A549 (cell line): ENCODE data around the gene MSI2. TPM values are rescaled to one million over a fixed set of nuclear protein-coding genes. Genes with fewer than 3 reads are reported as not detected.

Source experiments
- ATAC-seq, 2 experiments: fragments of 200-7000 bp in 1 of 2; fragments of >200 bp in 1 of 2; cut with Nextera tagmentation in 1 of 2; cut with Tn5 transposase in 1 of 2; 3 replicates each; pipeline versions ENCODE4 v1.8.0 to v1.9.1; 2018 to 2020; ENCODE audit warnings: mild to moderate bottlenecking in 1 of 2, moderate library complexity in 1 of 2
- CTCF ChIA-PET: fragments of 300-600 bp; sonication (Branson Sonifier 250); formaldehyde crosslinking; extraction: SDS; loops from one replicate; lab custom pipeline; 2021; ENCODE audit warnings: antibody characterized with exemption, inconsistent platforms; lab: Yijun Ruan, JAX
- POLR2A ChIA-PET: fragments of 350-600 bp; formaldehyde crosslinking; extraction: SDS; loops from one replicate; lab custom pipeline; 2021; ENCODE audit warnings: antibody characterized with exemption, inconsistent platforms; lab: Yijun Ruan, JAX
- DNase-seq, 2 experiments: peaks; one replicate each; pipeline versions ENCODE4 v3.0.0 to v3.0.0-alpha.2; 2011 to 2016; ENCODE audit warnings: low read depth in 1 of 2, low spot score in 1 of 2
- FAIRE-seq: peaks from 2 replicates; lab custom pipeline; 2011; peaks lifted over from hg19 to GRCh38; lab: Jason Lieb, UNC
- H3K27ac ChIP-seq, 2 experiments: fragments of >200 bp; sonication (Bioruptor Twin); formaldehyde crosslinking; 3 replicates each; pipeline ENCODE4 v1.5.1; 2016 to 2017
- H3K4me1 ChIP-seq: fragments of >200 bp; sonication (Bioruptor Twin); formaldehyde crosslinking; 3 replicates; pipeline ENCODE4 v1.6.1; 2016
- H3K4me2 ChIP-seq: fragments of >200 bp; sonication (Bioruptor Twin); formaldehyde crosslinking; 3 replicates; pipeline ENCODE4 v1.6.1; 2016
- H3K4me3 ChIP-seq: fragments of >200 bp; sonication (Bioruptor Twin); formaldehyde crosslinking; 3 replicates; pipeline ENCODE4 v1.5.1; 2016
- H3K9me3 ChIP-seq: fragments of >200 bp; sonication (Bioruptor Twin); formaldehyde crosslinking; 3 replicates; pipeline ENCODE4 v1.6.1; 2016
- BHLHE40 ChIP-seq: IDR thresholded peaks from 2 replicates; pipeline ENCODE4 v1.6.1; 2012; ENCODE audit warnings: low read depth, low read length, inconsistent platforms
- FOSB ChIP-seq: fragments of 250-450 bp; sonication (Bioruptor Pico); IDR thresholded peaks from 2 replicates; pipeline ENCODE4 v1.5.0; 2020; ENCODE audit warnings: mild to moderate bottlenecking, moderate library complexity
- FOXS1 ChIP-seq: fragments of 250-450 bp; sonication (Bioruptor Pico); IDR thresholded peaks from 2 replicates; pipeline ENCODE4 v1.5.0; 2020; ENCODE audit warnings: mild to moderate bottlenecking, moderate library complexity
- HEYL ChIP-seq: fragments of 250-450 bp; sonication (Bioruptor Pico); IDR thresholded peaks from 2 replicates; pipeline ENCODE4 v1.8.0; 2021; ENCODE audit warnings: mild to moderate bottlenecking, moderate library complexity
- HOXA7 ChIP-seq: fragments of 250-450 bp; sonication (Bioruptor Pico); IDR thresholded peaks from 2 replicates; pipeline ENCODE4 v1.5.0; 2020; ENCODE audit warnings: mild to moderate bottlenecking, moderate library complexity
- HOXB5 ChIP-seq: fragments of 250-450 bp; sonication (Bioruptor Pico); IDR thresholded peaks from 2 replicates; pipeline ENCODE4 v1.5.0; 2020; ENCODE audit warnings: mild to moderate bottlenecking, moderate library complexity
- JUN ChIP-seq, 2 experiments: fragments of >200 bp; sonication (Bioruptor Twin); formaldehyde crosslinking; IDR thresholded peaks; 2 replicates in 1 of 2; 3 replicates in 1 of 2; pipeline ENCODE4 v1.6.1; 2016 to 2017
- KDM5A ChIP-seq: fragments of 200-600 bp; sonication (generic); IDR thresholded peaks from 2 replicates; pipeline ENCODE4 v1.6.1; 2016; ENCODE audit warnings: antibody characterized with exemption, mild to moderate bottlenecking
- PHF8 ChIP-seq: fragments of 200-600 bp; sonication (generic); IDR thresholded peaks from 2 replicates; pipeline ENCODE4 v1.6.1; 2016; ENCODE audit warnings: low read depth, mild to moderate bottlenecking, antibody characterized with exemption, moderate library complexity, borderline replicate concordance
- POLR2AphosphoS2 ChIP-seq: conservative IDR thresholded peaks from 2 replicates; pipeline ENCODE4 v1.6.1; 2012; ENCODE audit warnings: low read length, improper control_type of control experiment, inconsistent platforms
- RAD21 ChIP-seq, 2 experiments: fragments of >200 bp in 1 of 2; sonication (Bioruptor Twin) in 1 of 2; formaldehyde crosslinking in 1 of 2; IDR thresholded peaks in 1 of 2; conservative IDR thresholded peaks in 1 of 2; 2 replicates in 1 of 2; 3 replicates in 1 of 2; pipeline ENCODE4 v1.6.1; 2012 to 2018; ENCODE audit warnings: inconsistent platforms in 1 of 2
- RFX5 ChIP-seq: fragments of 450-650 bp; IDR thresholded peaks from 2 replicates; pipeline ENCODE4 v1.7.1; 2014; ENCODE audit warnings: antibody characterized with exemption, mild to moderate bottlenecking, moderate library complexity
- RNF2 ChIP-seq: fragments of 200-600 bp; sonication (generic); IDR thresholded peaks from 2 replicates; pipeline ENCODE4 v1.6.1; 2016; ENCODE audit warnings: low read depth, mild to moderate bottlenecking, antibody characterized with exemption, moderate library complexity, borderline replicate concordance
- TP53 ChIP-seq: fragments of 250-450 bp; sonication (Bioruptor Pico); IDR thresholded peaks from 2 replicates; pipeline ENCODE4 v1.5.0; 2021; ENCODE audit warnings: mild to moderate bottlenecking, moderate library complexity
- ZC3H11A ChIP-seq: fragments of 450-650 bp; IDR thresholded peaks from 2 replicates; pipeline ENCODE4 v1.6.1; 2014; ENCODE audit warnings: antibody characterized with exemption, mild to moderate bottlenecking
- ZFP36 ChIP-seq: fragments of 450-650 bp; IDR thresholded peaks from 2 replicates; pipeline ENCODE4 v1.6.1; 2014; ENCODE audit warnings: borderline replicate concordance; ENCODE audit not compliant: partially characterized antibody
- WGBS: methylation state at CpG from one replicate; pipeline ENCODE4 v1.1.6; 2017; ENCODE audit errors: missing lambda C conversion rate; 5-methylcytosine and 5-hydroxymethylcytosine counted together
- polyA plus RNA-seq, 4 experiments: library from polyadenylated mRNA; depleted of rRNA in 3 of 4; stranded (reverse); fragments of >200 nt; fragmentation: RNase III in 1 of 4; extraction: RNeasy Plus Mini Kit Qiagen cat#74134 plus additional on column Dnase treatment in 1 of 4; gene quantifications; 2 replicates in 3 of 4; 3 replicates in 1 of 4; pipeline ENCODE4 v1.2.3, GENCODE V29; 2011 to 2017
- TF ChIP-seq, protein P1 (sequence below): IDR thresholded peaks from 2 replicates; pipeline ENCODE4 v1.6.1; 2012; ENCODE audit warnings: low read depth, borderline replicate concordance
- TF ChIP-seq, protein P2 (sequence below): fragments of 150-350 bp; IDR thresholded peaks from 2 replicates; pipeline ENCODE4 v1.6.1; 2014; ENCODE audit warnings: low read depth, mild to moderate bottlenecking, low read length
- TF ChIP-seq, protein P3 (sequence below): fragments of 200-600 bp; sonication (generic); IDR thresholded peaks from 2 replicates; pipeline ENCODE4 v1.6.1; 2016; ENCODE audit warnings: antibody characterized with exemption, mild to moderate bottlenecking, moderate library complexity
- TF ChIP-seq, protein P4 (sequence below): IDR thresholded peaks from 2 replicates; pipeline ENCODE4 v1.6.1; 2012
- TF ChIP-seq, protein P5 (sequence below): fragments of 250-450 bp; sonication (Bioruptor Pico); IDR thresholded peaks from 2 replicates; pipeline ENCODE4 v1.5.0; 2020; ENCODE audit warnings: low read depth, mild to moderate bottlenecking, moderate library complexity
- TF ChIP-seq, protein P6 (sequence below): fragments of 450-650 bp; IDR thresholded peaks from 2 replicates; pipeline ENCODE4 v1.6.1; 2014; ENCODE audit warnings: antibody characterized with exemption
- TF ChIP-seq, protein P7 (sequence below): fragments of >200 bp; sonication (Bioruptor Twin); formaldehyde crosslinking; IDR thresholded peaks from 3 replicates; pipeline ENCODE4 v1.6.1; 2016
- TF ChIP-seq, protein P8 (sequence below): fragments of >200 bp; sonication (Bioruptor Twin); formaldehyde crosslinking; IDR thresholded peaks from 3 replicates; pipeline ENCODE4 v1.5.1; 2016
- TF ChIP-seq, protein P9 (sequence below): fragments of >200 bp; sonication (Bioruptor Twin); formaldehyde crosslinking; IDR thresholded peaks from 2 replicates; pipeline ENCODE4 v1.6.1; 2016

MSI2 gene
- polyA plus RNA-seq, 2 of the 4 experiments (the other 2 are of a cell fraction), result 43.6 to 44.4 TPM

DNA sequence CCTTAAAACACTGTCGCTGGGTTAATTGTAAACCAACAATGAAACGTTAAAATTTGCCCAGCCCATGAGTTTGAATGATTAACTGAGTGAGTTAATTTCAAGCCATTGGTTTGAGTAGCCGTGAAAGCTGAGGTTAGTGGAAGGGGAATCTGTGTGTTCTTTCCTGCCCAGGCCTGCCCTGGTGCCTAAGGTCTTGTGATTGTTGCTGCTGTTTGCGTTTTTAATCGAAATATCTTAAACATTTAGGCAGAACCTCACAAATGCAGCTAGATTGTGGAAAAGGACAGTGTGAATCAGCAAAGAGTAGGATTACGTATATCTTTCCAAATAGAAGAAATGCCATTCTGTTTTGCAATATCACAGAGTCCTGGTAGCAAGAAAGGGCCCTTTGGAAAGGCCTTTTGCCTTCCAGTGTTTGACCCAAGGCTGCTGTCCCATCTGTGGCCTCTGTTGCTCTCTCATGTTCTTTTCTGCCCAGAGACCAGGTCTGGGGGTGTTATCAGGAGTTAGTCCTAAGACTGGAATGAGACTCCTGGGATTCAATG lies 113.8 kb downstream of the MSI2 start:
- CTCF ChIA-PET, result interaction anchor here (0.9 to 6.0 kb wide), 5 partner anchors 9 to 413 kb away, joined by 3 to 33 read pairs (median 4); no protein-coding TSS in a partner anchor
- Histone ChIP-seq H3K9me3 (peaks cover 21% of the 10 kb centered on the region), H3K27ac (peak overlapping the region; percentile 88 to 91), H3K4me2 (peak overlapping the region; percentile 71), H3K4me3 (no peak overlapping the region), H3K4me1 (peaks cover 80% of the 10 kb centered on the region)
- ATAC-seq (peak; percentile 82 to 83), DNase-seq (peak; percentile 81 to 91), FAIRE-seq (peak; percentile 84)
- 2% methylated on average over 6 of the region's 6 CpGs for WGBS
- POLR2A ChIA-PET, result no interaction called here
- no peak for TF ChIP-seq ZFP36
- TF ChIP-seq, protein P1, sequence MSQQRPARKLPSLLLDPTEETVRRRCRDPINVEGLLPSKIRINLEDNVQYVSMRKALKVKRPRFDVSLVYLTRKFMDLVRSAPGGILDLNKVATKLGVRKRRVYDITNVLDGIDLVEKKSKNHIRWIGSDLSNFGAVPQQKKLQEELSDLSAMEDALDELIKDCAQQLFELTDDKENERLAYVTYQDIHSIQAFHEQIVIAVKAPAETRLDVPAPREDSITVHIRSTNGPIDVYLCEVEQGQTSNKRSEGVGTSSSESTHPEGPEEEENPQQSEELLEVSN, result no peak
- no peak for TF ChIP-seq PHF8
- TF ChIP-seq HEYL, result no peak
- TF ChIP-seq TP53 (CRISPR knock-in tag), result no peak
- peak; percentile 31 to 67 for TF ChIP-seq RAD21 (conservative IDR thresholded peaks at IDR 0.05 in 1 of 2, IDR thresholded peaks at IDR 0.05 in 1 of 2)
- TF ChIP-seq, protein P2, sequence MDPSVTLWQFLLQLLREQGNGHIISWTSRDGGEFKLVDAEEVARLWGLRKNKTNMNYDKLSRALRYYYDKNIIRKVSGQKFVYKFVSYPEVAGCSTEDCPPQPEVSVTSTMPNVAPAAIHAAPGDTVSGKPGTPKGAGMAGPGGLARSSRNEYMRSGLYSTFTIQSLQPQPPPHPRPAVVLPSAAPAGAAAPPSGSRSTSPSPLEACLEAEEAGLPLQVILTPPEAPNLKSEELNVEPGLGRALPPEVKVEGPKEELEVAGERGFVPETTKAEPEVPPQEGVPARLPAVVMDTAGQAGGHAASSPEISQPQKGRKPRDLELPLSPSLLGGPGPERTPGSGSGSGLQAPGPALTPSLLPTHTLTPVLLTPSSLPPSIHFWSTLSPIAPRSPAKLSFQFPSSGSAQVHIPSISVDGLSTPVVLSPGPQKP, result no peak
- TF ChIP-seq FOSB (CRISPR knock-in tag), result no peak
- no peak for TF ChIP-seq ZC3H11A
- TF ChIP-seq, protein P3, sequence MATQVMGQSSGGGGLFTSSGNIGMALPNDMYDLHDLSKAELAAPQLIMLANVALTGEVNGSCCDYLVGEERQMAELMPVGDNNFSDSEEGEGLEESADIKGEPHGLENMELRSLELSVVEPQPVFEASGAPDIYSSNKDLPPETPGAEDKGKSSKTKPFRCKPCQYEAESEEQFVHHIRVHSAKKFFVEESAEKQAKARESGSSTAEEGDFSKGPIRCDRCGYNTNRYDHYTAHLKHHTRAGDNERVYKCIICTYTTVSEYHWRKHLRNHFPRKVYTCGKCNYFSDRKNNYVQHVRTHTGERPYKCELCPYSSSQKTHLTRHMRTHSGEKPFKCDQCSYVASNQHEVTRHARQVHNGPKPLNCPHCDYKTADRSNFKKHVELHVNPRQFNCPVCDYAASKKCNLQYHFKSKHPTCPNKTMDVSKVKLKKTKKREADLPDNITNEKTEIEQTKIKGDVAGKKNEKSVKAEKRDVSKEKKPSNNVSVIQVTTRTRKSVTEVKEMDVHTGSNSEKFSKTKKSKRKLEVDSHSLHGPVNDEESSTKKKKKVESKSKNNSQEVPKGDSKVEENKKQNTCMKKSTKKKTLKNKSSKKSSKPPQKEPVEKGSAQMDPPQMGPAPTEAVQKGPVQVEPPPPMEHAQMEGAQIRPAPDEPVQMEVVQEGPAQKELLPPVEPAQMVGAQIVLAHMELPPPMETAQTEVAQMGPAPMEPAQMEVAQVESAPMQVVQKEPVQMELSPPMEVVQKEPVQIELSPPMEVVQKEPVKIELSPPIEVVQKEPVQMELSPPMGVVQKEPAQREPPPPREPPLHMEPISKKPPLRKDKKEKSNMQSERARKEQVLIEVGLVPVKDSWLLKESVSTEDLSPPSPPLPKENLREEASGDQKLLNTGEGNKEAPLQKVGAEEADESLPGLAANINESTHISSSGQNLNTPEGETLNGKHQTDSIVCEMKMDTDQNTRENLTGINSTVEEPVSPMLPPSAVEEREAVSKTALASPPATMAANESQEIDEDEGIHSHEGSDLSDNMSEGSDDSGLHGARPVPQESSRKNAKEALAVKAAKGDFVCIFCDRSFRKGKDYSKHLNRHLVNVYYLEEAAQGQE, result no peak
- TF ChIP-seq JUN (IDR thresholded peaks at IDR 0.05), result peak; percentile 93 to 95; a peak in 4 of 5 replicates
- no peak for TF ChIP-seq RNF2
- TF ChIP-seq, protein P4, sequence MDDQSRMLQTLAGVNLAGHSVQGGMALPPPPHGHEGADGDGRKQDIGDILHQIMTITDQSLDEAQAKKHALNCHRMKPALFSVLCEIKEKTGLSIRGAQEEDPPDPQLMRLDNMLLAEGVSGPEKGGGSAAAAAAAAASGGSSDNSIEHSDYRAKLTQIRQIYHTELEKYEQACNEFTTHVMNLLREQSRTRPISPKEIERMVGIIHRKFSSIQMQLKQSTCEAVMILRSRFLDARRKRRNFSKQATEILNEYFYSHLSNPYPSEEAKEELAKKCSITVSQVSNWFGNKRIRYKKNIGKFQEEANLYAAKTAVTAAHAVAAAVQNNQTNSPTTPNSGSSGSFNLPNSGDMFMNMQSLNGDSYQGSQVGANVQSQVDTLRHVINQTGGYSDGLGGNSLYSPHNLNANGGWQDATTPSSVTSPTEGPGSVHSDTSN, result no peak
- no peak for TF ChIP-seq HOXB5 (CRISPR knock-in tag)
- TF ChIP-seq, protein P5, sequence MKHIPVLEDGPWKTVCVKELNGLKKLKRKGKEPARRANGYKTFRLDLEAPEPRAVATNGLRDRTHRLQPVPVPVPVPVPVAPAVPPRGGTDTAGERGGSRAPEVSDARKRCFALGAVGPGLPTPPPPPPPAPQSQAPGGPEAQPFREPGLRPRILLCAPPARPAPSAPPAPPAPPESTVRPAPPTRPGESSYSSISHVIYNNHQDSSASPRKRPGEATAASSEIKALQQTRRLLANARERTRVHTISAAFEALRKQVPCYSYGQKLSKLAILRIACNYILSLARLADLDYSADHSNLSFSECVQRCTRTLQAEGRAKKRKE (CRISPR knock-in tag), result peak; percentile 39; the same call in 1 of the 2 replicates
- TF ChIP-seq, protein P6, sequence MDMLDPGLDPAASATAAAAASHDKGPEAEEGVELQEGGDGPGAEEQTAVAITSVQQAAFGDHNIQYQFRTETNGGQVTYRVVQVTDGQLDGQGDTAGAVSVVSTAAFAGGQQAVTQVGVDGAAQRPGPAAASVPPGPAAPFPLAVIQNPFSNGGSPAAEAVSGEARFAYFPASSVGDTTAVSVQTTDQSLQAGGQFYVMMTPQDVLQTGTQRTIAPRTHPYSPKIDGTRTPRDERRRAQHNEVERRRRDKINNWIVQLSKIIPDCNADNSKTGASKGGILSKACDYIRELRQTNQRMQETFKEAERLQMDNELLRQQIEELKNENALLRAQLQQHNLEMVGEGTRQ, result no peak
- TF ChIP-seq KDM5A, result no peak
- no peak for TF ChIP-seq HOXA7 (CRISPR knock-in tag)
- TF ChIP-seq, protein P7, sequence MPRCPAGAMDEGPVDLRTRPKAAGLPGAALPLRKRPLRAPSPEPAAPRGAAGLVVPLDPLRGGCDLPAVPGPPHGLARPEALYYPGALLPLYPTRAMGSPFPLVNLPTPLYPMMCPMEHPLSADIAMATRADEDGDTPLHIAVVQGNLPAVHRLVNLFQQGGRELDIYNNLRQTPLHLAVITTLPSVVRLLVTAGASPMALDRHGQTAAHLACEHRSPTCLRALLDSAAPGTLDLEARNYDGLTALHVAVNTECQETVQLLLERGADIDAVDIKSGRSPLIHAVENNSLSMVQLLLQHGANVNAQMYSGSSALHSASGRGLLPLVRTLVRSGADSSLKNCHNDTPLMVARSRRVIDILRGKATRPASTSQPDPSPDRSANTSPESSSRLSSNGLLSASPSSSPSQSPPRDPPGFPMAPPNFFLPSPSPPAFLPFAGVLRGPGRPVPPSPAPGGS, result peak; percentile 95
- TF ChIP-seq BHLHE40, result no peak
- TF ChIP-seq, protein P8, sequence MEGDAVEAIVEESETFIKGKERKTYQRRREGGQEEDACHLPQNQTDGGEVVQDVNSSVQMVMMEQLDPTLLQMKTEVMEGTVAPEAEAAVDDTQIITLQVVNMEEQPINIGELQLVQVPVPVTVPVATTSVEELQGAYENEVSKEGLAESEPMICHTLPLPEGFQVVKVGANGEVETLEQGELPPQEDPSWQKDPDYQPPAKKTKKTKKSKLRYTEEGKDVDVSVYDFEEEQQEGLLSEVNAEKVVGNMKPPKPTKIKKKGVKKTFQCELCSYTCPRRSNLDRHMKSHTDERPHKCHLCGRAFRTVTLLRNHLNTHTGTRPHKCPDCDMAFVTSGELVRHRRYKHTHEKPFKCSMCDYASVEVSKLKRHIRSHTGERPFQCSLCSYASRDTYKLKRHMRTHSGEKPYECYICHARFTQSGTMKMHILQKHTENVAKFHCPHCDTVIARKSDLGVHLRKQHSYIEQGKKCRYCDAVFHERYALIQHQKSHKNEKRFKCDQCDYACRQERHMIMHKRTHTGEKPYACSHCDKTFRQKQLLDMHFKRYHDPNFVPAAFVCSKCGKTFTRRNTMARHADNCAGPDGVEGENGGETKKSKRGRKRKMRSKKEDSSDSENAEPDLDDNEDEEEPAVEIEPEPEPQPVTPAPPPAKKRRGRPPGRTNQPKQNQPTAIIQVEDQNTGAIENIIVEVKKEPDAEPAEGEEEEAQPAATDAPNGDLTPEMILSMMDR, result no peak
- TF ChIP-seq POLR2AphosphoS2, result no peak
- TF ChIP-seq, protein P9, sequence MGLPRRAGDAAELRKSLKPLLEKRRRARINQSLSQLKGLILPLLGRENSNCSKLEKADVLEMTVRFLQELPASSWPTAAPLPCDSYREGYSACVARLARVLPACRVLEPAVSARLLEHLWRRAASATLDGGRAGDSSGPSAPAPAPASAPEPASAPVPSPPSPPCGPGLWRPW, result peak; percentile 93
- TF ChIP-seq FOXS1 (CRISPR knock-in tag), result no peak
- TF ChIP-seq RFX5, result no peak
